RPMI7951 (cell line): ENCODE data around the gene NUDT12. TPM values are rescaled to one million over a fixed set of nuclear protein-coding genes. Genes with fewer than 3 reads are reported as not detected.

ENCODE experiments used
- DNase-seq: peaks from one replicate; pipeline ENCODE4 v3.0.0-alpha.2; 2012; ENCODE audit warnings: low read depth
- total RNA-seq: library from RNA; depleted of rRNA; stranded (reverse); fragments of >200 nt; shearing (Covaris generic); gene quantifications from 2 replicates; pipeline ENCODE4 v1.2.3, GENCODE V29; 2014; rRNA removed

NUDT12 gene
- total RNA-seq, result 10.8 and 12.0 TPM in 2 replicates

DNA sequence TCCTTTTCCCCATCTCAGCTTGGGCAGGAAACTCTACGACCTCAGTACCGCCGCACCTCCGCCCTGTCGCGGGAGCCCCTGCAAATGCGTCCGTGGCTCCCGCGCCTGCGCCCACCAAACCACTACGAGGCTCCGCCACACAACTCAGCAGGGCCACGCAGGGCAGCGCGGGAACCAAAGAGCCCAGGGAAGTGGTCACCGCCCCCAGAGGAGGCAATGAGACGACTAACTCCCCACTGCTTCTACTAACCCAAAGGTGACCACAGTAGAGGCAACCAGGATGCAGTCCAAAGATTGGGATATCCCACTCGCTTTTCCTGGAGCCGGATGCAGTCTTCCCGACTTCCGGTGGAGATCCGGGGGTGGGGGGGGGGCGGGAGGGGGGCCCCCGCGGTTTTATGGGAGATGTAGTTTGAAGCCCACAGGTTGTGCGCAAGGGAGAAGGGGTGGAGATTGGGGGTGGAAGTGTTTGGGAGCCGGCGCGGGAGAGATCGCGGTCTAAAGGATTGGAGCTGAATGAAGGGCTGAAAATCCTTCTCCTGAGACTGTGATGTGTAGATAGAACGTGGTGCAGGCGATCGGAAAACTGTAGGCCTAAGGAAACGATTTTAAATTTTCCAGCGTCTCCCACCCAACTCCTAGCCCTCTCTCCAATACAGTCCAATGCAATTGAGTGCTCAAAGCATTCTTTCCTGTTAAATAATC lies at the start of gene NUDT12:
NUDT12 (minus strand) TSS at position 337 of the 705 bp plus-strand sequence. CDS start 2,541 bp downstream, outside the sequence.
- peak; percentile 76 for DNase-seq

DNA sequence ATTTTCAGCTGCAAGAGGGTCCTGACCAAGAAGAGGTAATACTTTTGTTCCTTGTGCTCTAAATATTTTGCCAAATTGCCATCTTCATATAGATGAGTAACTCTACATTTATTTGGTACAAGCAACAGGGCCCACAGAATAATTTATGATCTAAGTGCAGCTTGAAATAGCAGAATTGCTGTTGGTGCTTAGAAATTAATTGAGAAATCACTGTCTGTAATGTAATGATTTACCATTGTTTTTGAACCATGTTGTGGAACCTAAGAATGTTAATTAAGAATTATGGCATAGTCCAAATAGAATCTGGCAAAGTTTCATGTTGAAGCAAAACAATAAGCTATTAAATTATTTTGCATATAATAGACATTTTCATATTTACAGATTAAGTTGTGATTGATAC lies 44.8 kb upstream of the NUDT12 start:
- DNase-seq, result no peak

DNA sequence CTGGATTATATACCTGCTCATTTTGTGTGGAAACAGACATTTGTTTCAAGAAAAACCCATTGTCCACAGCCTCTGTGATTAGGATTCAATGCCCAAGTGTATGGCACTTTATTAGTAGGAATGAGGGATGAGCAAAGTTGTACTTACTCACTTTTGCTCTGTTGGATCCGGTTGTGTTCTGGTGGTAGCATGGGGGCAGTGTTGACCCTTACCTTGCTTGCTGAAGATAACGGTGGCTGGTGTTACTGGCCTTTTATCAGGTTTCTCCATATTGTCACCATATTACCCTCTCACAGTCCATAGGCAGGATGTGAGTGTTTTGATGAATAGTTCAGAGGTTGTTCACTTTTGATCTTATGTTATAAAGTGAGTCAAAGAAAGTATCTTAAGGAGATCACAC lies 42.7 kb upstream of the NUDT12 start:
- DNase-seq, result no peak

DNA sequence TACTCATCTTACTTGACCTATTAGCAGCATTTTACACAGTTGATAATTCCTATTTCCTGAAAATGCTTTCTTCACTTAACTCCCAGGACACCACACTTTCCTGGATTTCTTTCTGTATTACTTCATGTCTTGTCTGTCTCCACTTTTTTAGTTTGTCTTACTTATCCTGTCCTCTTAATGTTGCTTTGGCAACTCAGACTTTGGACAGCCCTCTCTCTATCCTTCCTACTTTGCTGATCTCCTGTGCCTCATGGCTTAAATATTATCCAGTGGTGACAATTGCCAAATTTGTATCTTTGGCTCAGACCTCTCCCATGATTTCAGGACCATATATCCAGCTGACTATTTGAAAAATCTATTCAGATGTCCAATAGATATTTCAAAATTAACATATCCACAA lies 39.8 kb upstream of the NUDT12 start:
- DNase-seq, result no peak

DNA sequence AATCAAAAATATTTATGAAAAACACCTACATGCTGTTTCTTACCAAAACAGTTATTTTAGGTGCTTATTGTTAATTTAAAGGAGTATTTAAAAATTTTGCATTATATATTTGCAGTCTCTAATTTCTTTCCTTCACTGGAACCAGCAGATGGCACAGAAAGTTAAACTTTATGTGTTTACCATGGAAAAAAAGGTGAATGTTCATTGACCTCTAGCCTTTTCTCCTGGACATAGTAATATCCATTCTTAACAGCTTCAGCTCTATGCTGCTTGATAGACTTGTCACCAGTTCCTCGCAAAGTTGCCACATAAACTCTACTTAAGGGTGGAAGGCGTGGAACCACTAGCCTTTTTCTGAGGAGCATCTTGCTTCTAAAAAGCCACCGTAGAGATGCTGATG lies 38.7 kb upstream of the NUDT12 start:
- DNase-seq, result no peak

DNA sequence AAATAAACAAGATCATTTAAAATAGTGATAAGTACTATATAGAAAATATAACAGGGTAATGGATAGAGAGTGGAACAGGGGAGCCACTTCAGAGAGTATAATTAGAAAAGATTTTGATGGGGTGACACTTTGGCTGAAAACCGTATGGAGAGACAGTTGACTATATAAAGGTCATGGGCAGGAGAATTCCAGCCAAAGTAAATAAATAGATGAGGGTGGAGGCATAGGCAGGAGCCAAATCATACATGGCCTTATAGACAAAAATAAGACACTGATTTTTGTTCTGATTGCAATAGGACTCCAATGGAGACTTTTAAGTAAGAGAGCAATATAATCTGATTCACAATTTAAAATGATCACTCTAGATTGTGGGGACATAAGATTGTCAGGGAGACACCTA lies 37.5 kb upstream of the NUDT12 start:
- DNase-seq, result no peak

DNA sequence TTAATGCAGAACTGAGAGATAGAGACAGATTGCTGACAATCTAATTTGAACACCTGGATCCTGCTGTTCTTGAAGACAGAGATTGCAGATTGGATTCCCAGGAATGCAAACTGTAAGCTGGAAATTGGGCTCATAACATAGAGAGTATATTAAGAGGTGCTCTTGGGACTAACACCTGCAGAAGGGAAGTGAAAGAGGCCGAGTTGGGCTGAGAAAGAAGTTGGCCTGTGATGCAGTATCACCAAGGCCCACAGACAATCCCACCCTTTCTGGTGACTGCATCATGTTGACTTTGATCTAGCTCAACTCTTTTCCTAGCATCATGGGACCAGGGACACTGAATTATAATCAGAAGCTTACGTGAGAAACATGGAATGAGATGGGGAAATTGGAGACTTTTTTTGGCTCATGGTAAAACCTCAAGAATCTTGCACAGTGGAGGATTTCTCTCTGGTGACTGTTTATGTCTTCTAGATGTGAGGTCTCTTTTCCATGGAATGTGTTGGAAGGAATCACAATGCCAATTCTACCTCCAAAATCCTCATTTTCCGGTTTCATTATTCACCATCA lies 36.5 kb upstream of the NUDT12 start:
- no peak for DNase-seq

DNA sequence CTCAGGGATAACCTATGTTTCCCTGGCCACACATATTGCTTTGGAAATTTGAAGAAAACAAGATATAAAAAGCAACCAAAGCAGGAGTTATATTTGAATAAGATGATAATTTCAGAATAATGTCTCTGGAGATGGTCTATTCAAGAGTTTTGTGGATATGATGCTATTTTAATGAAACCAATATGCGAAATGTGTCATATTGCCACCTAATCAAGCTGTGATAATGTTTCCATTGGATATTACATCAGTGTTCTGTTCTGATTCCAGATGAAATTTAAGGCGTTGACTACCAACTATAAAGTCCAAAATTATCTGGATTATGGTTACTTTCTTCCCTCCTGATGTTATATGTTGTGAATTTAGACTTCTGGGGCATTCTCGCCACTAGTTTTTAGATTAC lies 27.6 kb upstream of the NUDT12 start:
- no peak for DNase-seq

DNA sequence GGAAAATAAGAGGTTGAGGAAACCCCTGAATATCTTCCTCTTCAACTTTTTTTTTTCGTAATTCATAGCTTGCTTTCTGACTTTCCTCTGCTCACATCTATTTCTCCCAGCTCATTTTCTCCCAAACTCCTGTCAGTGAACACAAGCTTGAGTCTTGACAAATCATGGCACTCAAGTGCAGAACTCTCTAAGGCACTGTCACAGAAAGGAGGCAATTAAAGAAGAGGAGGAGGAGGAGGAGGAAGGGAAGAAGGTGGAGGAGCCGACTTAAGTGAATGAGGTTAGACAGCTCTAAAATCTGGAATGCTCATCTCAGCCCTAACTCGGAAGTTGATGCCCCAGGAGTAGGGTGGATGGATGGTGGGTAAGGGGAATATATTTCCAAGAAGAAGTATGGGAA lies 27.2 kb upstream of the NUDT12 start:
- DNase-seq, result no peak

DNA sequence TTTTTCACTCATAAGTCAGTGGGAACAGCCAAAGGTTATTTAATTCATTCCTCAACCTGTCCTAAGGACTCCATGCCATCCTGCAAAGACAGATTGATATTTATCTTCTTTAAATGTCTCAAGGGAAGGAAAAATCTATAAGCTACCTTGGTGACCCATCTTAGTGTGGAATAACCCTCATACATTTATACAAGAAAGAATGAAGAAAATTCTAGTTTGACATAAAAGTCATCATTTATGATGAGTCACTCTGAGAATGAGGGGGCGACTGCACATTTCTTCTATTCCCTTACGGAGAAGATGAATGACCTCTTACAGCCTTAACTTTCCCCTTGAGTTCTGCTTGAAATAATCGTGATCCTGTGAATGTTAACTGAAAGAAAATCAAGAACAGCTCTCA lies 26.8 kb upstream of the NUDT12 start:
- DNase-seq, result no peak

DNA sequence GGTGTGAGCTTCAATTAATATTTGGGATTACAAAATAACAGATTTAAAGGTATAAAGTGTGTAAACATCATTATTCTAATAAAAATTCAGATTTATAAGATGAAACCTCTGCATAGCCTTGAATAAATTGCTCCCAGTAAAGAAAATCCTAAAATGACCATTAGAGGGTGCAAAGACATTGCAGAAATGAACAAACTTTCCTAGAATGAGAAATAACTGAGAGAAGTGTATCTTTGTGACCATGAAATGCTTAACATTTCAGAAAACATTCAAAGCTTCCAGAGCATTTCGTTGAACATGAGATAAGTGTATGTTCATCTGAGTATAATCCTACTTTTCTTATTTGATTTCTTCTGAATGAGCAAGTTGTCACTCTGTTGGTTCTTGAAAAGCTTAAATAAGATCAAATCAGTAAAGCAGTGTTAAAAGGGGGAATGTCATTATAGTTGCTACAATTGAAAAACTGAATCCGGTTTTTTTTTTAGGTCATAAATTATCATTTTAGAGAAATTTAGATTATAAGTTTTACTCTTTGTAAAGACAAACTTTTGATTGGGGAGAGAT lies 24.7 kb upstream of the NUDT12 start:
- DNase-seq, result peak; percentile 10

DNA sequence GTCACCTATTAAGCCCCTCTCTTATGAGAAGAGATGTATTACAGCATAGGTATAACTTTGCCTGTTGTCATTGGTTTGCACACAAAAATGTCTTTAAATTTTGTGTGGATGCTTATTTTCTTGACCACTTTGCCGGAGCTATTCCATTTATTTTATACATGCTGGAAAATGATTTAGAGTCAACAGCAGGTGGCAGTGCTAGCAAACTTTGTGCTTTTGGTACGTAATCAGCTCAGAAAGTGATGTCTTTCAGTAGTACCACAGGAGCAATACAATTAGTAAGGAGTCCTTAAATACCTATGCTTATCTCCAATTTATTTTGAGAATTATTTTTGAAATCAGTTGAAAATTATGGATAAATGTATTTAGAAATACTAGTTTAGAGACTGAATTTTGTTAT lies 19.8 kb upstream of the NUDT12 start:
- peak; percentile 37 for DNase-seq

DNA sequence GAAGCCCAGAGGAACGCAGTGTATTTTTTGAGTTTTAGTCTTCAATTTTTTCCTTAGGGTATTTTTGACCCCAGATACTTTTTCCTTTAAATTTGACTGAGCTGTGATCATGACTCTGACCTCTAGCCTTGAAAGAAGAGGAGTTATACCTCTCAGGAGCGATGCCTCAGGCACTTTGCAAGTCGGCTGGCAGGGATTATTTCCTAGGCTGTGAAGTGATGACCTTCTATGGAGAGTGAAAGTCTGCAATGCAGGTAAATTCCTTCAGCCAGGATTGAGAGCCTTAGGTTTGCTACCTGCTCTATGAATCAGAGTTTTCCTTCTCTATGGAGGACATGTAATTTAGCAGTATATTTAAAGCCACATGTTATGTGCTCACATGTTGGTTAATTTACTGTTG lies 10.8 kb upstream of the NUDT12 start:
- DNase-seq, result no peak

DNA sequence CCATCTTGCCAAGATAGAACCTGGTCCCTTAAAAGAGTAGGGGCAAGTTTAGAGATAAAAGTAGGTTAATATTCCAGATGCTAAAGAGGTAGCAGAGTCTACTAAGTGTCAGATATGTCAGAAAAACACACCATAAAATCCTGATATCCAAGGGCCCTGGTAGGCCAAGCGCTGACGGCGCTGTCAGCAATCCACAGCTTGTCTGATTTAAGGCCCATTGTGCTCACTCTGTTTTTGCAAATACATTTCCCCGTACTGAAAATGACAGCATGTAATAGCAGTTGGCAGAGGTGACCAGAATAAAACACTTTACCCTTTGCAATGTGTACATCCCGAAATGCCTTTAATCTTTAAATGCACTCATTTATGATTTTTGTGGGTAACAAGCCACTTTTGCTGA lies 9.9 kb upstream of the NUDT12 start:
- no peak for DNase-seq

DNA sequence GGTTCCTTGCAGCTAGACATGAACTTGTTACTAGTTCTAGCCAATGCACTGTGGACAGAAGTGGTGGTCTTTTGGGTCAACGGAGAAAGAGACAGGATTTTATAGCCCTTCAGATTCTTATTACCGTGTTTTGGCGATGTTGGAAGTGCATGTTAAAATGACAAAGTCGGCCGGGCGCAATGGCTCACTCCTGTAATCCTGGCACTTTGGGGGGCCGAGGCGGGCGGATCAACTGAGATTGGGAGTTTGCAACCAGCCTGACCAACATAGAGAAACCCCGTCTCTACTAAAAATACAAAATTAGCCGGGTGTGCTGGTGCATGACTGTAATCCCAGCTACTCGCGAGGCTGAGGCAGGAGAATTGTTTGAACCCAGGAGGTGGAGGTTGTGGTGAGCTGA lies 9.1 kb upstream of the NUDT12 start:
- DNase-seq, result no peak

DNA sequence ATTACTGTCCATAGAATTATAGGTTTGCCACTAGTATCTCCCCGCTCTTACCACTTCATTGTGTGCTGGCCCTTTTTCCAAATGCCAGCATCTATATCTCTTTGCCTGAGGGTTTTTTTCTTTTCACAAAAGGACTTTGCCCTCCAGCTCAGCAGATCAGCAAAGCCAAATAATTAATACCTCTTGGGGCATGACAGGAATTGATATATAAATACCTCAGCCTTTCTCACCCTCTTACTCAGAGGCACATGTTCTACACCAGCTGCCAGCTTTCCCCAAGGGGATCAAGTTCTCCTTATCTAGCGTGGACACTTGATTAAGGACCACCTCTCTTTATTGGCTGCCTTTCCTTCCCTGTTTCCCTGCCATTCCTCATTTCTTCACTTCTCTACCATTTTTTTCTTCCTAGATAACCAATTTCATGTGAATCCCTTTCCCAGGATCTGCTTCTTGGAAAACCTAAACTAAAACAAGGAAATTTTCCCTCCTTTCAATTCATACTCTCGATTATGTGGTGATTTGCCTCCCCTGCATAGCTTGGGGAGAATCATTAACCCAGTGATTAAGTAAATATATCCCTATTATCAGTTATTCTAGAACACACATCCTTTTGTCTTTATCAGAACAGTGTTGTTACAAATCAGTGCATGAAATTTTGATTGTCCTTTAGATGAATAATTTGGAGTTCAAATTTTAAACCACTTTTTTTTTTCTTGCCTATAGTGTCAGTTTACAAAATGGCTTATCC lies 6.9 kb upstream of the NUDT12 start:
- DNase-seq, result no peak

DNA sequence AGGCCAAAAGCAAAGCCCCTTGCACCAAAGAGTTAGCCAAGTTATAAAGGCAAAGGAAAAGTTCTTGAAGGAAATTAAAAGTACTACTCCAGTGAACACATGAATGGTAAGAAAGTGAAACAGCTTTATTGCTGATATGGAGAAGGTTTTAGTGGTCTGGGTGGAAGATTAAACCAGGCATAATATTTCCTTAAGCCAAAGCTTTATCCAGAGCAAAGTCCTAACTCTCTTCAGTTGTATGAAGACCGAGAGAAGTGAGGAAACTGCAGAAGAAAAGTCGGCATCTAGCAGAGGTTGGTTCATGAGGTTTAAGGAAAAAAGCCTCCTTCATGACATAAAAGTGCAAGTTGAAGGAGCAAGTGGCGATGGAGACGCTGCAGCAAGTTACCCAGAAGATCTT lies 3.1 kb upstream of the NUDT12 start:
- DNase-seq, result no peak

DNA sequence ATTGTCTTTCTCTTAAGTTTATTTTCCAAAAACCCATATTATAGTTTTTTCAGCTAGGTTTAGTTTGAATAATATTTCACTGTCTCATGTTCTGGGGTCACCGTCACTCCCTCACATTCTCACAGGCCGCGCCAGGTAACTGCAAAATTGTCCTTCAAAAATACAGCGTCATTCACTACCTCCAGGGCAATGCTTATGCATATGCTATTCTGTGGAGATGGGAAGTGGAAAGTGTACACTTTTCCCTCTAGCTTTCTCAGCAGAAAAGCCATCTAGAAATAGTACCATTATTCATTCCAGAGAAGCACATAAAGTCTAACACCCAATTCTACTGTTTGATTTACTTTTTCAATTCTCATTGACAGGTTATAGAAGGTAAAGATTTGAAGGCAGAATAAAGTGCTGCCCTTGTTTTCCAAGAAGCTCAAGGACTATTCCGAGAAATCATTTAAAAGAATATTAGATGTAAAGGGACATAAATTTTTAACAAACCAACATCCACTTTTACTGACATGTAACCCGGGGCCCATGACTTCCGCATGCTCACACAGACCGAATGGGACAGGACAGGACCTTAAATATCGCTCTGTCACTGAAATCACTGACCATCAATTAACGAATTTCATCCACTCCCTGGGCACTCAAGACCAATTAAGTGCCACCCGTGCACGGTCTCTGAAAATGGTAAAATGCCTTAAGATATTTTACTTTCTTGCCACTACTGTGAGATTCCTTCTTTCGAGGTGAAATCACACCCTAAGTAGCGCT lies 720 bp downstream of the NUDT12 start:
- DNase-seq, result peak; percentile 1

DNA sequence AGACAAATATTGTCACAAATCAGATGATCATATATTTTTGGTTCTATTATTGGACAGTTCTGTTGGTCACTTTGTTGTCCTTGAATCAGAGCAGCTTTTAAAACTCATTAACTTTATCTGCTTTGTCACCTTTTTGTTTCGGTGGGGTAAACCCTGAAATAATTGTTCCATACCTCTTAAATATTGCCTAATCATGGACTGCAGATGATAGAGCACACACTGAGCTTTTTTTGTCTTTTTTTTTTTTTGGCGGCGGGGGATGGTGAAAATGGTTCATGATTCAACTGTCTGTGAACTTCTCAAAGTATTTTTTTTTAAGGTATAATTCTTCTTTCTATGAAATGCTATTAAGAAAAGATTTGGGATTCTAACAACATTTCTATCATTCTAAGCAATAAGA lies 1.8 kb downstream of the NUDT12 start:
- no peak for DNase-seq

DNA sequence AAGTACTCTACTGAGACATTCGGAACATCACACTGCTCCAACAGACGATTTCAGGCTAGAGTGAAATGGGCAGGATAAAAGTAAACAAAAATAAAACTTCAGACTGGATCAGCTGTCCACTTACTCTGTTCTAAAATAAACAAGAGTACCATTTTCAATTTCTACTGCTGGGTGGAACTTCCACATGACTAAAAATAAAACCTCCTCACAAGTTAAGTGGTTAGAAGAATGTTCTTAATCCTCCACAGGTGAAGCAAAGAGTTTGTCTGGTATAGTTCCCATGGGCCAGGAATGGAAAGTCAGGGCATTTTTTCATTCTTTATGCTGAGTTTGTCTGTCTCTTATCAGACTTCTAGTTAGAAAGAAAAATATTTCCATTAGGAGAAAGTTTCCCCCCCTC lies 15.7 kb downstream of the NUDT12 start:
- no peak for DNase-seq

DNA sequence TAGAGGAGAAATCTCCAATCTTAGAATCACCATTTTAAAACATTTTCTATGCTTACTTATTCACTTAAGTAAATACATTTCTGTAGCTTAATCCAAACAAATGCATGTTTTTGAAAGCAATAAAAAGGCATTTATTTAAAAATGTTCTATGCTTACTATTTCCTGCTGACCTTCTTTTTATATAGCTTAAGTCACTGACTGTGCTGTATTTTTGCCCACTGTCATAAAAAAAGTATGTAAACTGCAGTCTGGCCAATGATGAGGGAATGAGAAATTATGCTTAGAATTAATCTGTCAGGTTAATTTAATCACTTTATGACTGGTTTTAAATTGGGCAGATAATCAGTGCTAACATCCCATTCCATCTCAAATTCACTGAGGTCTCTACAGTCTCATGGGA lies 20.1 kb downstream of the NUDT12 start:
- DNase-seq, result no peak

DNA sequence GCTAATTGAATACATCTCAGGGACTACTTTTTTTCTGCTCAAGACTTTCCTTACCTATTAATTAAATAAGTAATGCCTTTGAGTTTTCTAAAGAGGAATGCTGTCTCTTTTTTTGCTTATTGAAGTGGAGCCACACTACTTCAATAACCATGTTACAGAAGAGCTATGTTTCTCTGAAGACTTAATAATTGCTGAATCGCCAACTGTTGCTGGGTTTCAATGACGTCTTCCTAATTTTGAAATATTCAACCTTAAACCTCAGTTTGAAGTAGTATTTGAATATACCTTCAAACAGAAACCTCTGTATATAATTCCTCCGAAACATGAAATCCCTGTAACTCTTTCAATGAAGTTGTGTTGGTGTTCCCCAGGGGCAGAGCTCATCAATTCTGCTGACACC lies 21.0 kb downstream of the NUDT12 start:
- no peak for DNase-seq
